Caco-2 (cell line): ENCODE data around the gene FNDC5. TPM values are rescaled to one million over a fixed set of nuclear protein-coding genes. Genes with fewer than 3 reads are reported as not detected.
A peak's percentile ranks its signal among the peaks of the same experiment; 100 is the strongest.

Experiments
- BruUV-seq: library from RNA; stranded (reverse); fragments of 400-500 nt; replicated peaks from 2 replicates; lab custom pipeline; 2021; lab: Mats Ljungman, UMichigan
- CTCF ChIA-PET: fragments of 300-600 bp; sonication (Branson Sonifier 250); formaldehyde crosslinking; loops from one replicate; lab custom pipeline; 2022; ENCODE audit warnings: antibody characterized with exemption; lab: Charles Lee
- POLR2A ChIA-PET: fragments of 300-600 bp; sonication (Branson Sonifier 250); formaldehyde crosslinking; loops from one replicate; lab custom pipeline; 2022; ENCODE audit warnings: antibody characterized with exemption; lab: Charles Lee
- DNase-seq, 2 experiments: peaks; one replicate each; pipeline versions ENCODE4 v3.0.0 to v3.0.0-alpha.2; 2020 to 2022
- H3K27me3 ChIP-seq: replicated peaks from 2 replicates; pipeline ENCODE4 v1.6.0; 2011; ENCODE audit warnings: low read length; ENCODE audit not compliant: control insufficient read depth, insufficient read depth
- H3K36me3 ChIP-seq: 2 replicates; pipeline ENCODE4 v1.5.1; 2011; ENCODE audit warnings: low read length; ENCODE audit not compliant: control insufficient read depth, insufficient read depth
- H3K4me1 ChIP-seq: fragments of 250-450 bp; sonication (Bioruptor Pico); 2 replicates; pipeline ENCODE4 v1.5.1; 2020; ENCODE audit warnings: mild to moderate bottlenecking
- H3K4me3 ChIP-seq: 2 replicates; pipeline ENCODE4 v1.5.1; 2011; ENCODE audit warnings: low read depth, mild to moderate bottlenecking, control low read depth, low read length
- H3K9me3 ChIP-seq: fragments of 250-450 bp; sonication (Bioruptor Pico); 2 replicates; pipeline ENCODE4 v1.5.1; 2020; ENCODE audit warnings: mild to moderate bottlenecking, moderate library complexity
- H3K27ac Mint-ChIP-seq: one replicate; pipeline ENCODE4 v1.8.0; 2022; ENCODE audit warnings: mixed read lengths; ENCODE audit not compliant: unreplicated experiment
- H3K27me3 Mint-ChIP-seq: one replicate; pipeline ENCODE4 v1.8.0; 2022; ENCODE audit warnings: mixed read lengths; ENCODE audit not compliant: insufficient read depth, unreplicated experiment
- H3K36me3 Mint-ChIP-seq: one replicate; pipeline ENCODE4 v1.8.0; 2022; ENCODE audit warnings: mild to moderate bottlenecking, mixed read lengths; ENCODE audit not compliant: insufficient read depth, unreplicated experiment
- H3K4me1 Mint-ChIP-seq: one replicate; pipeline ENCODE4 v1.8.0; 2022; ENCODE audit warnings: low read depth, mixed read lengths; ENCODE audit not compliant: unreplicated experiment
- H3K4me3 Mint-ChIP-seq: one replicate; pipeline ENCODE4 v1.8.0; 2022; ENCODE audit warnings: mild to moderate bottlenecking, moderate library complexity, mixed read lengths; ENCODE audit not compliant: unreplicated experiment
- H3K9me3 Mint-ChIP-seq: one replicate; pipeline ENCODE4 v1.8.0; 2022; ENCODE audit warnings: mixed read lengths; ENCODE audit not compliant: unreplicated experiment
- CTCF ChIP-seq, 2 experiments: fragments of 200-600 bp in 1 of 2; IDR thresholded peaks; 1 replicate in 1 of 2; 2 replicates in 1 of 2; pipeline versions ENCODE4 v1.5.1 to v1.8.0; 2011 to 2022; ENCODE audit warnings: antibody characterized with exemption in 1 of 2, control low read depth in 1 of 2, inconsistent platforms in 1 of 2, low read depth in 1 of 2, low read length in 1 of 2, mild to moderate bottlenecking in 1 of 2, moderate library complexity in 1 of 2; ENCODE audit not compliant: insufficient read depth in 1 of 2, severe bottlenecking in 1 of 2, unreplicated experiment in 1 of 2
- intact Hi-C: fragments of 100-400 bp; cut with micrococcal nuclease; formaldehyde crosslinking; loops from one replicate; pipeline ENCODE4 v1.10.0; 2022; ENCODE audit not compliant: unreplicated experiment
- total RNA-seq: library from RNA; stranded (reverse); gene quantifications from 2 replicates; pipeline ENCODE4 v1.2.3, GENCODE V29; 2022

The FNDC5 gene
- total RNA-seq, 1 experiment from 2014 or later, result 1.1 TPM

- CTCF ChIA-PET, result no interaction called here
- Mint-ChIP-seq H3K27ac (peak within 1 kb of the TSS; percentile 57), H3K9me3 (no peaks in the 10 kb centered on the region), H3K4me1 (no peaks in the 10 kb centered on the region), H3K27me3 (no peaks in the 10 kb centered on the region), H3K4me3 (peak within 1 kb of the TSS; percentile 74), H3K36me3 (no peaks in the 10 kb centered on the region)
- peak within 1 kb of the TSS; percentile 46 for H3K4me3 ChIP-seq
- intact Hi-C loops, result no loop called here
- POLR2A ChIA-PET, result no interaction called here
- no peak for TF ChIP-seq CTCF (IDR thresholded peaks at IDR 0.05; ENCODE audit: insufficient read depth in 1 of 2, low read depth in 1 of 2, low read length in 1 of 2, severe bottlenecking in 1 of 2, unreplicated experiment in 1 of 2)
- H3K4me1 ChIP-seq, result no peaks in the 10 kb centered on the region
- no peaks in the 10 kb centered on the region for H3K36me3 ChIP-seq
- no peaks in the 10 kb centered on the region for H3K27me3 ChIP-seq
- TSS peak; percentile 52 for BruUV-seq
- DNase-seq, result peak; percentile 62 to 85
- H3K9me3 ChIP-seq, result no peaks in the 10 kb centered on the region
Measured at GRCh38 chr1:32900956-32901822, 30.5 kb upstream of the FNDC5 start, which contains the start of gene TMEM54. Gene TMEM54 (minus strand): TSS chr1:32901389. CDS start chr1:32901238, 151 bp downstream.

GRCh38 chr1:32900371-32900955 lies 29.8 kb upstream of the FNDC5 start:
- peak overlapping the region; percentile 74 for H3K4me3 Mint-ChIP-seq
- no peak for TF ChIP-seq CTCF (IDR thresholded peaks at IDR 0.05; ENCODE audit: insufficient read depth in 1 of 2, low read depth in 1 of 2, low read length in 1 of 2, severe bottlenecking in 1 of 2, unreplicated experiment in 1 of 2)
- no peaks in the 10 kb centered on the region for H3K27me3 Mint-ChIP-seq
- Histone ChIP-seq H3K4me3 (peak overlapping the region; percentile 46), H3K9me3 (no peaks in the 10 kb centered on the region), H3K4me1 (no peaks in the 10 kb centered on the region), H3K27me3 (no peaks in the 10 kb centered on the region), H3K36me3 (no peaks in the 10 kb centered on the region)
- H3K4me1 Mint-ChIP-seq, result no peaks in the 10 kb centered on the region
- BruUV-seq, result no TSS peak
- no peaks in the 10 kb centered on the region for H3K9me3 Mint-ChIP-seq
- H3K27ac Mint-ChIP-seq, result no peak overlapping the region
- no peak for DNase-seq
- intact Hi-C loops, result no loop called here
- CTCF ChIA-PET, result no interaction called here
- no peaks in the 10 kb centered on the region for H3K36me3 Mint-ChIP-seq
- POLR2A ChIA-PET, result no interaction called here

GRCh38 chr1:32899586-32900296 lies 29.0 kb upstream of the FNDC5 start:
- Mint-ChIP-seq H3K27ac (no peak overlapping the region), H3K27me3 (no peaks in the 10 kb centered on the region), H3K4me1 (no peaks in the 10 kb centered on the region), H3K36me3 (no peaks in the 10 kb centered on the region), H3K4me3 (no peak overlapping the region), H3K9me3 (no peaks in the 10 kb centered on the region)
- Histone ChIP-seq H3K4me1 (no peaks in the 10 kb centered on the region), H3K27me3 (no peaks in the 10 kb centered on the region), H3K36me3 (no peaks in the 10 kb centered on the region), H3K4me3 (no peak overlapping the region), H3K9me3 (no peaks in the 10 kb centered on the region)
- intact Hi-C loops, result no loop called here
- ChIA-PET POLR2A (no interaction called here), CTCF (interaction anchor here (0.6 kb wide), 2 partner anchors 110 to 1487 kb away, joined by 4 to 5 read pairs; no protein-coding TSS in a partner anchor)
- no peak for TF ChIP-seq CTCF (IDR thresholded peaks at IDR 0.05; ENCODE audit: insufficient read depth in 1 of 2, low read depth in 1 of 2, low read length in 1 of 2, severe bottlenecking in 1 of 2, unreplicated experiment in 1 of 2)
- DNase-seq, result no peak
- no TSS peak for BruUV-seq
